WERI-Rb-1 (cell line): Measurements from ENCODE around the gene XRN1.

Experiments
- DNase-seq: peaks from one replicate; pipeline ENCODE4 v3.0.0-alpha.2; 2020
- H3K27ac ChIP-seq: fragments of 250-450 bp; sonication (Bioruptor Pico); 2 replicates; pipeline ENCODE4 v1.5.1; 2020; ENCODE audit warnings: mild to moderate bottlenecking, moderate library complexity
- H3K27me3 ChIP-seq: fragments of 250-450 bp; sonication (Bioruptor Pico); 2 replicates; pipeline ENCODE4 v1.5.1; 2021; ENCODE audit warnings: mild to moderate bottlenecking, low read depth, moderate library complexity; ENCODE audit not compliant: insufficient read depth, severe bottlenecking
- H3K36me3 ChIP-seq: fragments of 250-450 bp; sonication (Bioruptor Pico); 2 replicates; pipeline ENCODE4 v1.5.1; 2020; ENCODE audit warnings: mild to moderate bottlenecking, moderate library complexity
- H3K4me3 ChIP-seq: 2 replicates; pipeline ENCODE4 v1.5.1; 2011; ENCODE audit warnings: low read depth, mild to moderate bottlenecking, control low read depth, low read length
- H3K9me3 ChIP-seq: fragments of 250-450 bp; sonication (Bioruptor Pico); 2 replicates; pipeline ENCODE4 v1.5.1; 2021; ENCODE audit warnings: mild to moderate bottlenecking, moderate library complexity; ENCODE audit not compliant: severe bottlenecking
- TF ChIP-seq, protein P1 (sequence below): IDR thresholded peaks from 2 replicates; pipeline ENCODE4 v1.5.1; 2011; ENCODE audit warnings: low read depth, mild to moderate bottlenecking, control low read depth, inconsistent platforms, low read length

Gene XRN1

DNA sequence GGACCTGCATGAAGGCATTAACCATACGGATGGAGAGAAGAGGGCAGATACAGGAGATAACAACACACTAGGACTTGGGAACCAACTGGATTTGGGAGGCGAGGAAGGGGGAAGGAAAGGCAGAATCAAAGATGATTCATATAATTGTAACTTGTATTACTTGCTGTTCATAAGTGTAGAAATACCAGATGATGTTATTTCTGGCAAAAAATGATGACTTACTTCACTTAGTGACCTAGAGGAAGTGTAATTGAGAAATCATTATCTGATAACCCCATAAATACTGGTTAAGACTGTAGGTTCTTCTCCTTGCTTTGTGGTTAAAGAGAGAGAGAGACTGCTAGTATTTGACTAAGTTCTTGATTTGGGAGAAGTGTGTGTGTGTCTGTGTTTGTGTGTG is 172.0 kb downstream of the XRN1 start:
- no peak overlapping the region for H3K27ac ChIP-seq
- no peak for DNase-seq
- no peak overlapping the region for H3K4me3 ChIP-seq

DNA sequence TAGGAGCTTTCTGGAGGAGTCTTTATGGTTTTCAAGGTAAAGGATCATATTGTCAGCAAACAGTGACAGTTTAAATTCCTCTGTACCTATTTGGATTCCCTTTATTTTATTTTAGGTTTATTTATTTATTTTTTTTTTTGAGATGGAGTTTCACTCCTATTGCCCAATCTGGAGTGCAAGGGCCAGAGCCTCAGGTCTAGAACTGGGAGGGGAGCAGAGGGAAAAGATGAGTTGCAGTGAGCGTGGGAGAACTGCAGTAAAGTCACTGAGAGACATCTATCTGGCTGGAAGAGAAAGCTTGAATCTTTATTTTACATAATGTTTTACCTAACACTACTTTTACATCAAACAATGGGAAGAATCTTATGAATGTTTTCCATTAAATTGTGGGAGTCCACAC is 172.9 kb downstream of the XRN1 start:
- H3K9me3 ChIP-seq: no peaks in the 10 kb centered on the region
- no peak overlapping the region for H3K27ac ChIP-seq
- TF ChIP-seq, protein P1, sequence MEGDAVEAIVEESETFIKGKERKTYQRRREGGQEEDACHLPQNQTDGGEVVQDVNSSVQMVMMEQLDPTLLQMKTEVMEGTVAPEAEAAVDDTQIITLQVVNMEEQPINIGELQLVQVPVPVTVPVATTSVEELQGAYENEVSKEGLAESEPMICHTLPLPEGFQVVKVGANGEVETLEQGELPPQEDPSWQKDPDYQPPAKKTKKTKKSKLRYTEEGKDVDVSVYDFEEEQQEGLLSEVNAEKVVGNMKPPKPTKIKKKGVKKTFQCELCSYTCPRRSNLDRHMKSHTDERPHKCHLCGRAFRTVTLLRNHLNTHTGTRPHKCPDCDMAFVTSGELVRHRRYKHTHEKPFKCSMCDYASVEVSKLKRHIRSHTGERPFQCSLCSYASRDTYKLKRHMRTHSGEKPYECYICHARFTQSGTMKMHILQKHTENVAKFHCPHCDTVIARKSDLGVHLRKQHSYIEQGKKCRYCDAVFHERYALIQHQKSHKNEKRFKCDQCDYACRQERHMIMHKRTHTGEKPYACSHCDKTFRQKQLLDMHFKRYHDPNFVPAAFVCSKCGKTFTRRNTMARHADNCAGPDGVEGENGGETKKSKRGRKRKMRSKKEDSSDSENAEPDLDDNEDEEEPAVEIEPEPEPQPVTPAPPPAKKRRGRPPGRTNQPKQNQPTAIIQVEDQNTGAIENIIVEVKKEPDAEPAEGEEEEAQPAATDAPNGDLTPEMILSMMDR: no peak
- no peaks in the 10 kb centered on the region for H3K36me3 ChIP-seq
- H3K4me3 ChIP-seq: no peak overlapping the region
- DNase-seq: no peak
- H3K27me3 ChIP-seq: no peaks in the 10 kb centered on the region

More for the DNA sequence above, 172.0 kb downstream of the XRN1 start:
- TF ChIP-seq, protein P1: no peak
- Histone ChIP-seq H3K9me3 (no peaks in the 10 kb centered on the region), H3K36me3 (no peaks in the 10 kb centered on the region), H3K27me3 (no peaks in the 10 kb centered on the region)

GRCh38 chr3:142273501-142273900 is 174.3 kb downstream of the XRN1 start:
- Histone ChIP-seq H3K27me3 (no peaks in the 10 kb centered on the region), H3K27ac (peak overlapping the region; percentile 60), H3K4me3 (no peak overlapping the region), H3K36me3 (no peaks in the 10 kb centered on the region), H3K9me3 (no peaks in the 10 kb centered on the region)
- peak; percentile 73 for DNase-seq
- TF ChIP-seq, protein P1: no peak

GRCh38 chr3:142272200-142272891 is 175.5 kb downstream of the XRN1 start:
- H3K27ac ChIP-seq: no peak overlapping the region
- DNase-seq: no peak
- H3K27me3 ChIP-seq: no peaks in the 10 kb centered on the region
- H3K36me3 ChIP-seq: no peaks in the 10 kb centered on the region
- no peak overlapping the region for H3K4me3 ChIP-seq
- H3K9me3 ChIP-seq: no peaks in the 10 kb centered on the region
- TF ChIP-seq, protein P1: no peak

DNA sequence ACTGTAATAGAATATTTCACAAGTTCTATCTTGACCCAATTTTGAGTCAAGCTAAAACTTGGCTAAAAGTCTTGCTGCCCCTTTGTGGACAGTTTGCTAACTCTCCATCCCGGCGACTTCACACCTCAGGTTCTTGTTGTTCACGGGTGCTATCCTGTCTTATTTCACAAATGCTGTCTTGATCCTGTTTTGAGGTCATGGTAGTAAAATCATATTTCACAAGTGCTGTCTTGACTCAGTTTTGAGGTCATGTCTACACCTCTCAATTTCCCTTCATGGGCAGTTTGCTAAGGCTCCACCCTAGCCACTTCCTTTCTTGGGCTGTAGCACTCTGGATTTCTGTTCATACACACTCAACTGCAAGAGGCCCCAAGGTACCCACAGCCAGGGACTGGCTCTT is 177.4 kb downstream of the XRN1 start:
- Histone ChIP-seq H3K27me3 (no peaks in the 10 kb centered on the region), H3K4me3 (no peak overlapping the region), H3K36me3 (no peaks in the 10 kb centered on the region), H3K27ac (no peak overlapping the region), H3K9me3 (peaks cover 2% of the 10 kb centered on the region)
- DNase-seq: no peak
- TF ChIP-seq, protein P1: 0 out of 2 replicates have a peak, but pooled peaks have one; percentile 18

DNA sequence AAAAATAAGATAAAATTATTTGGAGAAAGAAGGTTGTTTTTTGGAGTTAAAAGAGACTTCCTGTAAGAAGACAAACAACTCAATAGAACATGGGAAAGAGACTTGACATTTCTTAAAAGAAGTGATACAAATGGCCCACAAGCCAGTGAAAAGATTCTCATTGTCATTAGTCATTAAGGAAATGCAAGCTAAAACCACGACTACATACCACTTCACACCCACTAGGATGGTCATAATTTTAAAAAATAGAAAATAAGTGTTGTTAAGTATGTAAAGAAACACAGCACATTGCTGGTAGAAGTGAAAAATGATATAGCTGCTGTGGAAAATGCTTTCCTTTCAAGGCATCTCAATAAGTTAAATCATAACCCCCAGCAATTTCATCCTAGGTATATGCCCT is 178.1 kb downstream of the XRN1 start:
- no peak for DNase-seq
- H3K36me3 ChIP-seq: no peaks in the 10 kb centered on the region
- no peak overlapping the region for H3K4me3 ChIP-seq
- TF ChIP-seq, protein P1: no peak
- H3K27ac ChIP-seq: no peak overlapping the region
- H3K27me3 ChIP-seq: no peaks in the 10 kb centered on the region
- H3K9me3 ChIP-seq: peaks cover 2% of the 10 kb centered on the region
